ENCODE results near the gene TMEM185B. TPM values are rescaled to one million over a fixed set of nuclear protein-coding genes. Genes with fewer than 3 reads are reported as not detected.

TMEM185B gene
- total and polyA plus RNA-seq, 10 of the 15 experiments (the other 5 are each of a cell fraction or from before 2014, with no cell fraction given) = 2.4 to 20.9 (median 14.5) TPM

- Histone ChIP-seq H3K27me3 (replicated peaks in 1 of 2; ENCODE audit: control insufficient read depth in 2 of 2, insufficient read depth in 2 of 2, low read length in 1 of 2) (no peaks in the 10 kb centered on the region), H3K36me3 (ENCODE audit: control insufficient read depth in 2 of 2, insufficient read depth in 2 of 2, low read length in 1 of 2) (no peaks in the 10 kb centered on the region; a peak in 1 of 4 replicates), H4K20me1 (ENCODE audit: control insufficient read depth, insufficient read depth) (no peaks in the 10 kb centered on the region), H2AFZ (ENCODE audit: control insufficient read depth, low read depth, low read length) (no peak overlapping the region), H3K27ac (ENCODE audit: control insufficient read depth, insufficient read depth) (no peak overlapping the region), H3K9ac (ENCODE audit: control insufficient read depth, insufficient read depth, low read length) (no peak overlapping the region), H3K9me3 (replicated peaks; ENCODE audit: control insufficient read depth, insufficient read depth, low read length) (no peaks in the 10 kb centered on the region), H3K4me3 (no peak overlapping the region), H3K4me2 (ENCODE audit: control insufficient read depth, insufficient read depth) (no peak overlapping the region), H3K4me1 (ENCODE audit: control insufficient read depth, insufficient read depth, low read length) (peaks cover 22% of the 10 kb centered on the region), H3K79me2 (ENCODE audit: control insufficient read depth, insufficient read depth, low read length) (peaks cover 18% of the 10 kb centered on the region)
- in situ Hi-C loops (cut with MboI) (loop anchor here (25.0 kb wide), 1 partner anchor 468 kb away; no protein-coding TSS in a partner anchor), intact Hi-C loops (cut with micrococcal nuclease; ENCODE audit: unreplicated experiment) (no loop called here)
- no TSS peak for BruUV-seq (replicated peaks)
- ChIA-PET CTCF (interaction anchor here (0.9 to 1.7 kb wide), 5 partner anchors 12 to 93 kb away, joined by 3 to 4 read pairs (median 3); no protein-coding TSS in a partner anchor), POLR2A (interaction anchor here (0.6 kb wide), 1 partner anchor 89 kb away, joined by 3 read pairs; no protein-coding TSS in a partner anchor), RAD21 (ENCODE audit: unreplicated experiment) (interaction anchor here (1.0 to 1.4 kb wide), 2 partner anchors 13 to 94 kb away, joined by 3 to 4 read pairs; no protein-coding TSS in a partner anchor), SMC1A (ENCODE audit: uncharacterized antibody, unreplicated experiment) (interaction anchor here (0.5 to 1.1 kb wide), 8 partner anchors 28 to 93 kb away, joined by 3 to 4 read pairs (median 3); no protein-coding TSS in a partner anchor)
- TF ChIP-seq MYB (IDR thresholded peaks at IDR 0.05; ENCODE audit: borderline replicate concordance, low read depth, low read length) = no peak
- TF ChIP-seq KLF5 (IDR thresholded peaks at IDR 0.05; ENCODE audit: partially characterized antibody) = no peak
- TF ChIP-seq CBX3 (IDR thresholded peaks at IDR 0.05; ENCODE audit: borderline replicate concordance, low read depth) = no peak
- DNase-seq (ENCODE audit: low read depth, low spot score) = no peak
- FAIRE-seq = no peak
- WGBS (ENCODE audit: insufficient coverage, insufficient replicate concordance, low lambda C conversion rate, missing lambda C conversion rate) = 100% methylated on average over 5 of the region's 5 CpGs
- no peak for ATAC-seq
Observed at GRCh38 chr2:120219766-120220165, 3.4 kb downstream of the TMEM185B start.

GRCh38 chr2:120219291-120219690, 3.9 kb downstream of the TMEM185B start:
- Histone ChIP-seq H2AFZ (ENCODE audit: control insufficient read depth, low read depth, low read length) (no peak overlapping the region), H3K27me3 (replicated peaks in 1 of 2; ENCODE audit: control insufficient read depth in 2 of 2, insufficient read depth in 2 of 2, low read length in 1 of 2) (no peaks in the 10 kb centered on the region), H3K27ac (ENCODE audit: control insufficient read depth, insufficient read depth) (no peak overlapping the region), H3K79me2 (ENCODE audit: control insufficient read depth, insufficient read depth, low read length) (peaks cover 18% of the 10 kb centered on the region), H3K9me3 (replicated peaks; ENCODE audit: control insufficient read depth, insufficient read depth, low read length) (no peaks in the 10 kb centered on the region), H3K4me2 (ENCODE audit: control insufficient read depth, insufficient read depth) (no peak overlapping the region), H3K4me3 (no peak overlapping the region), H3K36me3 (ENCODE audit: control insufficient read depth in 2 of 2, insufficient read depth in 2 of 2, low read length in 1 of 2) (no peaks in the 10 kb centered on the region; a peak in 1 of 4 replicates), H3K9ac (ENCODE audit: control insufficient read depth, insufficient read depth, low read length) (no peak overlapping the region), H4K20me1 (ENCODE audit: control insufficient read depth, insufficient read depth) (no peaks in the 10 kb centered on the region), H3K4me1 (ENCODE audit: control insufficient read depth, insufficient read depth, low read length) (peaks cover 22% of the 10 kb centered on the region)
- ChIA-PET RAD21 (ENCODE audit: unreplicated experiment) (interaction anchor here (1.0 to 1.4 kb wide), 2 partner anchors 14 to 94 kb away, joined by 3 to 4 read pairs; no protein-coding TSS in a partner anchor), CTCF (interaction anchor here (0.9 to 1.7 kb wide), 4 partner anchors 12 to 94 kb away, joined by 3 to 4 read pairs (median 3); no protein-coding TSS in a partner anchor), SMC1A (ENCODE audit: uncharacterized antibody, unreplicated experiment) (interaction anchor here (0.5 to 1.1 kb wide), 8 partner anchors 27 to 94 kb away, joined by 3 to 4 read pairs (median 3); no protein-coding TSS in a partner anchor), POLR2A (interaction anchor here (0.6 kb wide), 1 partner anchor 88 kb away, joined by 3 read pairs; no protein-coding TSS in a partner anchor)
- intact Hi-C loops (cut with micrococcal nuclease; ENCODE audit: unreplicated experiment) (no loop called here), in situ Hi-C loops (cut with MboI) (loop anchor here (25.0 kb wide), 1 partner anchor 468 kb away; no protein-coding TSS in a partner anchor)
- FAIRE-seq (no peak), ATAC-seq (no peak), DNase-seq (ENCODE audit: low read depth, low spot score) (no peak)
- WGBS (ENCODE audit: insufficient coverage, insufficient replicate concordance, low lambda C conversion rate, missing lambda C conversion rate) = 97% methylated on average over 5 of the region's 5 CpGs
- BruUV-seq (replicated peaks) = no TSS peak
- TF ChIP-seq MXI1 (IDR thresholded peaks at IDR 0.05; ENCODE audit: low read depth, low read length) = no peak
- no peak for TF ChIP-seq EZH2 (IDR thresholded peaks at IDR 0.05; ENCODE audit: borderline replicate concordance, control insufficient read depth, low read depth, low read length)
- no peak for TF ChIP-seq EED (IDR thresholded peaks at IDR 0.05; ENCODE audit: low read depth)
- TF ChIP-seq PRDM15 (CRISPR knock-in tag; IDR thresholded peaks at IDR 0.05) = no peak
- TF ChIP-seq NFIC (IDR thresholded peaks at IDR 0.05; ENCODE audit: low read depth, low read length) = no peak

All from GM12878 (cell line).